T1000 (cell line): ENCODE data around the gene BCL10.

Experiments used
- DNase-seq: peaks from one replicate; lab custom pipeline; 2025; ENCODE audit warnings: mixed read lengths; lab: John Stamatoyannopoulos, UW

The BCL10 gene

GRCh38 chr1:85276215-85276977 lies at the start of gene BCL10:
Gene BCL10 (minus strand): TSS chr1:85276632. CDS start chr1:85276352, 280 bp downstream.
- DNase-seq = peak; percentile 97

GRCh38 chr1:85325920-85326319 lies 49.5 kb upstream of the BCL10 start:
- no peak for DNase-seq

- no peak for DNase-seq
Observed at GRCh38 chr1:85323770-85324169, 47.3 kb upstream of the BCL10 start.

- DNase-seq = no peak
Observed at GRCh38 chr1:85322655-85323054, 46.2 kb upstream of the BCL10 start.

GRCh38 chr1:85321237-85321964 lies 45.0 kb upstream of the BCL10 start:
- DNase-seq = no peak

- DNase-seq = no peak
Observed at GRCh38 chr1:85320371-85321131, 44.1 kb upstream of the BCL10 start.

- DNase-seq = no peak
Observed at GRCh38 chr1:85319931-85320330, 43.5 kb upstream of the BCL10 start.

GRCh38 chr1:85319491-85319890 lies 43.1 kb upstream of the BCL10 start:
- DNase-seq = no peak

GRCh38 chr1:85318217-85318616 lies 41.8 kb upstream of the BCL10 start:
- no peak for DNase-seq

- DNase-seq = no peak
Observed at GRCh38 chr1:85317560-85317959, 41.1 kb upstream of the BCL10 start.

- DNase-seq = no peak
Observed at GRCh38 chr1:85316321-85316720, 39.9 kb upstream of the BCL10 start.

- DNase-seq = no peak
Observed at GRCh38 chr1:85315789-85316188, 39.4 kb upstream of the BCL10 start.

- DNase-seq = no peak
Observed at GRCh38 chr1:85314726-85315125, 38.3 kb upstream of the BCL10 start.

- DNase-seq = peak; percentile 68
Observed at GRCh38 chr1:85313888-85314696, 37.7 kb upstream of the BCL10 start.

- no peak for DNase-seq
Observed at GRCh38 chr1:85311818-85312217, 35.4 kb upstream of the BCL10 start.

GRCh38 chr1:85308833-85309350 lies 32.5 kb upstream of the BCL10 start:
- no peak for DNase-seq

GRCh38 chr1:85307987-85308832 lies 31.8 kb upstream of the BCL10 start:
- DNase-seq = peak; percentile 81

- no peak for DNase-seq
Observed at GRCh38 chr1:85306236-85306635, 29.8 kb upstream of the BCL10 start.

GRCh38 chr1:85303440-85304162 lies 27.2 kb upstream of the BCL10 start:
- DNase-seq = no peak

GRCh38 chr1:85300140-85300539 lies 23.7 kb upstream of the BCL10 start:
- DNase-seq = no peak
